ENCODE data around the gene ZFYVE26. TPM values are rescaled to one million over a fixed set of nuclear protein-coding genes. Genes with fewer than 3 reads are reported as not detected.

Gene ZFYVE26
- total and polyA plus RNA-seq, 2 of the 8 experiments (the other 6 are each of a cell fraction or from before 2014, with no cell fraction given): 13.0 to 23.3 TPM

- H2BK12ac ChIP-seq (ENCODE audit: low read depth, low read length): no peak overlapping the region
- FAIRE-seq (no peak), DNase-seq (ENCODE audit: low read depth in 1 of 2, low spot score in 2 of 2) (no peak)
- TF ChIP-seq, protein P1, sequence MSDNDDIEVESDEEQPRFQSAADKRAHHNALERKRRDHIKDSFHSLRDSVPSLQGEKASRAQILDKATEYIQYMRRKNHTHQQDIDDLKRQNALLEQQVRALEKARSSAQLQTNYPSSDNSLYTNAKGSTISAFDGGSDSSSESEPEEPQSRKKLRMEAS (IDR thresholded peaks at IDR 0.05): no peak
- TF ChIP-seq RFX5 (IDR thresholded peaks at IDR 0.05; ENCODE audit: borderline replicate concordance, low read depth, low read length) (no peak), RBBP5 (IDR thresholded peaks at IDR 0.05; ENCODE audit: borderline replicate concordance, low read depth, low read length) (no peak), SP1 (IDR thresholded peaks at IDR 0.05; ENCODE audit: low read depth, low read length) (no peak), GABPA (IDR thresholded peaks at IDR 0.05; ENCODE audit: borderline replicate concordance, insufficient read depth, low read length) (no peak), CHD1 (IDR thresholded peaks at IDR 0.05; ENCODE audit: low read depth, low read length) (no peak), HDAC6 (IDR thresholded peaks at IDR 0.05; ENCODE audit: low read depth, low read length) (no peak), POLR2A (IDR thresholded peaks at IDR 0.05; ENCODE audit: control extremely low read depth in 1 of 2, low read depth in 2 of 2, low read length in 2 of 2) (no peak)
- no peak overlapping the region for H3K4ac ChIP-seq (replicated peaks; ENCODE audit: insufficient read length, low read depth, low read length)
- no peaks in the 10 kb centered on the region for H4K20me1 ChIP-seq (replicated peaks in 1 of 2; ENCODE audit: control insufficient read depth in 1 of 2, insufficient read depth in 2 of 2, low read length in 2 of 2)
- H3K4me2 ChIP-seq (ENCODE audit: insufficient read depth in 1 of 2, low read depth in 2 of 2, low read length in 2 of 2): no peak overlapping the region
- H3K23me2 ChIP-seq (ENCODE audit: low read depth, low read length): no peaks in the 10 kb centered on the region
- no peak overlapping the region for H2AK5ac ChIP-seq (ENCODE audit: low read depth, low read length)
- no peaks in the 10 kb centered on the region for H3K4me1 ChIP-seq (replicated peaks in 1 of 4; ENCODE audit: control insufficient read depth in 3 of 4, insufficient read depth in 4 of 4, low read length in 3 of 4)
- H3K79me1 ChIP-seq (ENCODE audit: low read depth, low read length): no peaks in the 10 kb centered on the region
- no peak overlapping the region for H3K14ac ChIP-seq (ENCODE audit: insufficient read length)
- CTCF ChIA-PET (ENCODE audit: partially characterized antibody): interaction anchor here (0.8 to 1.2 kb wide), 2 partner anchors 9 to 31 kb away, joined by 3 to 4 read pairs; no protein-coding TSS in a partner anchor
- peaks cover 10 to 47% (median 39%) of the 10 kb centered on the region in 4 experiments; a peak in 7 of 8 replicates for H3K36me3 ChIP-seq (ENCODE audit: control insufficient read depth in 2 of 4, insufficient read depth in 4 of 4, low read length in 3 of 4)
- no peak overlapping the region for H2BK120ac ChIP-seq (replicated peaks; ENCODE audit: low read depth, low read length)
- no peak overlapping the region for H3K56ac ChIP-seq (replicated peaks; ENCODE audit: insufficient read length, low read depth, low read length)
- H2BK15ac ChIP-seq (ENCODE audit: low read length): no peak overlapping the region
- no peak overlapping the region for H3K27ac ChIP-seq (ENCODE audit: low read depth, low read length)
- WGBS, 2 experiments (ENCODE audit: extremely low coverage in 1 of 2, insufficient coverage in 1 of 2, insufficient read length in 1 of 2, insufficient replicate concordance in 2 of 2, low coverage in 1 of 2, low lambda C conversion rate in 2 of 2, missing lambda C conversion rate in 1 of 2): 87% methylated on average over 5 of the region's 5 CpGs; no CpG with 5 or more reads in 1 of the 2 experiments
- H4K8ac ChIP-seq (ENCODE audit: extremely low read depth, insufficient read depth, low read length): no peak overlapping the region
- no peak overlapping the region for H3K23ac ChIP-seq (ENCODE audit: insufficient read length)
- H3K79me2 ChIP-seq (ENCODE audit: control insufficient read depth in 1 of 2, insufficient read depth in 2 of 2, low read length in 2 of 2): no peaks in the 10 kb centered on the region
- no peaks in the 10 kb centered on the region for H3K9me3 ChIP-seq (ENCODE audit: insufficient read depth in 2 of 2, low read depth in 1 of 2, low read length in 1 of 2)
- H3K18ac ChIP-seq (ENCODE audit: extremely low read depth, low read length): no peak overlapping the region
- no peak overlapping the region for H2AFZ ChIP-seq (ENCODE audit: low read length)
- H3K27me3 ChIP-seq (replicated peaks in 1 of 4; ENCODE audit: control insufficient read depth in 3 of 4, extremely low read depth in 1 of 4, insufficient read depth in 3 of 4, low read length in 3 of 4): no peaks in the 10 kb centered on the region
- no peak overlapping the region for H2BK20ac ChIP-seq (ENCODE audit: low read length)
- H4K91ac ChIP-seq (replicated peaks; ENCODE audit: insufficient read length, low read length): no peak overlapping the region
- POLR2A ChIA-PET (ENCODE audit: partially characterized antibody): interaction anchor here (1.2 kb wide), 1 partner anchor 229 kb away, joined by 3 read pairs; the partner anchor contains the start of gene PLEKHH1
- H3K4me3 ChIP-seq (ENCODE audit: extremely low read depth in 1 of 4, insufficient read depth in 2 of 4, low read depth in 3 of 4, low read length in 4 of 4): no peak overlapping the region
- no peak overlapping the region for H3K9ac ChIP-seq (replicated peaks in 1 of 4; ENCODE audit: extremely low read depth in 1 of 4, low read depth in 3 of 4, low read length in 3 of 4)
- no peak overlapping the region for H4K5ac ChIP-seq (ENCODE audit: insufficient read length, low read depth, low read length)
- H2BK5ac ChIP-seq (ENCODE audit: low read depth, low read length): no peak overlapping the region
These were observed 54.3 kb downstream of the ZFYVE26 start for GRCh38 chr14:67762051-67762450.

Measured in H1 (cell line).